PFSK-1 (cell line): ENCODE results near the gene C15orf39.

Experiments used
- POLR2AphosphoS5 ChIP-seq: IDR thresholded peaks from 2 replicates; pipeline ENCODE4 v1.6.1; 2012; ENCODE audit warnings: low read depth, mild to moderate bottlenecking, control low read depth, low read length, moderate library complexity
- REST ChIP-seq, 2 experiments: IDR thresholded peaks; 2 replicates each; pipeline versions ENCODE4 v1.6.1 to v1.8.0; 2011 to 2012; ENCODE audit warnings: low read depth in 2 of 2, low read length in 2 of 2, control low read depth in 1 of 2, inconsistent platforms in 1 of 2, mild to moderate bottlenecking in 1 of 2, moderate library complexity in 1 of 2; ENCODE audit not compliant: insufficient read depth in 1 of 2
- SIN3A ChIP-seq: IDR thresholded peaks from 2 replicates; pipeline ENCODE4 v1.6.1; 2012; ENCODE audit warnings: mild to moderate bottlenecking, low read length, moderate library complexity, borderline replicate concordance; ENCODE audit not compliant: insufficient read depth
- TAF1 ChIP-seq: IDR thresholded peaks from 2 replicates; pipeline ENCODE4 v1.6.1; 2012; ENCODE audit warnings: low read length, control low read depth, borderline replicate concordance; ENCODE audit not compliant: insufficient read depth

GRCh38 chr15:75200765-75201615 lies 692 bp upstream of the C15orf39 start:
- TF ChIP-seq TAF1, result no peak
- TF ChIP-seq POLR2AphosphoS5, result no peak
- no peak for TF ChIP-seq SIN3A
- TF ChIP-seq REST (IDR thresholded peaks at IDR 0.05; ENCODE audit: insufficient read depth in 1 of 2, low read depth in 2 of 2, low read length in 2 of 2), result no peak
